Ovary (tissue), 9 donors: ENCODE data around the gene VEPH1. TPM values are rescaled to one million over a fixed set of nuclear protein-coding genes. Genes with fewer than 3 reads are reported as not detected.

Experiments used
- DNase-seq, 5 donors: peaks; one replicate each; pipeline ENCODE4 v3.0.0-alpha.2; 2019 to 2020
- H3K27ac ChIP-seq, 2 donors: fragments of 200-600 bp; one replicate each; pipeline versions ENCODE4 v1.5.1 to v1.8.0; 2019 to 2022
- H3K27me3 ChIP-seq: fragments of 200-600 bp; one replicate; pipeline ENCODE4 v1.8.0; 2022
- H3K36me3 ChIP-seq: fragments of 200-600 bp; sonication (generic); one replicate; pipeline ENCODE4 v1.5.1; 2019
- H3K4me1 ChIP-seq: one replicate; pipeline ENCODE4 v1.8.1; 2013; ENCODE audit warnings: mild to moderate bottlenecking, moderate library complexity; ENCODE audit not compliant: insufficient read depth
- H3K4me3 ChIP-seq: fragments of 200-600 bp; sonication (generic); one replicate; pipeline ENCODE4 v1.5.1; 2017
- H3K9me3 ChIP-seq, 2 donors: fragments of 200-600 bp in 1 of 2; sonication (generic) in 1 of 2; one replicate each; pipeline versions ENCODE4 v1.5.1 to v1.8.1; 2013 to 2019; ENCODE audit warnings: mild to moderate bottlenecking in 1 of 2, moderate library complexity in 1 of 2
- CTCF ChIP-seq, 3 donors: fragments of 450-650 bp in 2 of 3; fragments of 200-600 bp in 1 of 3; IDR thresholded peaks; one replicate each; pipeline versions ENCODE4 v1.5.1 to v1.8.0; 2016 to 2022; ENCODE audit warnings: antibody characterized with exemption in 3 of 3, mild to moderate bottlenecking in 1 of 3
- EP300 ChIP-seq: sonication (generic); formaldehyde crosslinking; IDR thresholded peaks from one replicate; pipeline ENCODE4 v1.6.1; 2017; ENCODE audit warnings: antibody characterized with exemption
- POLR2A ChIP-seq: fragments of 450-650 bp; IDR thresholded peaks from one replicate; pipeline ENCODE4 v1.6.1; 2017; ENCODE audit warnings: antibody characterized with exemption, mild to moderate bottlenecking, moderate library complexity
- WGBS, 3 donors: extraction: QIAGEN DNeasy Blood & Tissue Kit in 1 of 3; methylation state at CpG; one replicate each; pipeline versions ENCODE4 v1.1.5 to v1.1.7; 2013 to 2017; 5-methylcytosine and 5-hydroxymethylcytosine counted together
- intact Hi-C, 4 donors: fragments of 100-400 bp; cut with DNase I; formaldehyde crosslinking; loops; one replicate each; pipeline versions ENCODE4 v1.11.0 to v1.15.1; 2022 to 2023
- polyA plus RNA-seq, 2 donors: library from polyadenylated mRNA; stranded (reverse); fragments of 200-250 nt in 1 of 2; fragments of 350-450 nt in 1 of 2; fragmentation: Illumina TruSeq in 1 of 2; extraction: RNeasy Lipid Tissue Mini Kit (QIAGEN cat#74804) in 1 of 2; gene quantifications; one replicate each; pipeline ENCODE4 v1.2.3, GENCODE V29; 2013 to 2014
- total RNA-seq, 7 donors: library from RNA; depleted of rRNA in 2 of 7; stranded (reverse); fragments of >200 nt in 2 of 7; fragmentation: NEBNext Ultra II Directional in 3 of 7; extraction: Animal tissue kit (Norgen Biotek cat#: 25700) in 3 of 7; gene quantifications; one replicate each; pipeline versions ENCODE4 v1.1.0 to v1.2.4, GENCODE V29; 2016 to 2023
- donor health status: DM: no; HTN: no; CAD: no; lungs with moderate emphysema.
- donor health status: DM: no; HTN: no; CAD: no.
- donor health status: Bipolar disorder and iron deficiency.
- donor health status: DM: yes; HTN: yes; CAD: no.
- donor health status: DM: no; HTN: no; CAD: no.
- donor health status: DM: yes; HTN: yes; CAD: no.

The VEPH1 gene
- total and polyA plus RNA-seq, 9 donors = 0.23 to 4.6 (median 1.3) TPM; not detected in 1

- Histone ChIP-seq H3K4me1 (no peaks in the 10 kb centered on the region), H3K36me3 (no peaks in the 10 kb centered on the region), H3K27ac (no peak overlapping the region), H3K27me3 (no peaks in the 10 kb centered on the region), H3K4me3 (no peak overlapping the region), H3K9me3 (no peaks in the 10 kb centered on the region)
- no peak for DNase-seq
- WGBS, 3 donors = 47 to 54% (median 48%) methylated on average over 9 of the region's 9 CpGs
- TF ChIP-seq CTCF (IDR thresholded peaks at IDR 0.05) (no peak), EP300 (no peak), POLR2A (no peak)
- intact Hi-C loops = no loop called here
These were observed 202.1 kb downstream of the VEPH1 start for GRCh38 chr3:157300981-157301663.

GRCh38 chr3:157300094-157300493 is 203.1 kb downstream of the VEPH1 start:
- Histone ChIP-seq H3K4me3 (no peak overlapping the region), H3K36me3 (no peaks in the 10 kb centered on the region), H3K9me3 (no peaks in the 10 kb centered on the region), H3K27me3 (no peaks in the 10 kb centered on the region), H3K4me1 (no peaks in the 10 kb centered on the region), H3K27ac (no peak overlapping the region)
- WGBS, 3 donors = 40 to 55% (median 47%) methylated on average over 2 of the region's 2 CpGs
- DNase-seq = no peak
- intact Hi-C loops = no loop called here
- TF ChIP-seq POLR2A = no peak
- no peak for TF ChIP-seq CTCF (IDR thresholded peaks at IDR 0.05)
- TF ChIP-seq EP300 = no peak

GRCh38 chr3:157297328-157297915 is 205.8 kb downstream of the VEPH1 start:
- 85 to 95% (median 92%) methylated on average over 6 of the region's 6 CpGs for WGBS, 3 donors
- H3K27ac ChIP-seq = no peak overlapping the region
- no peaks in the 10 kb centered on the region for H3K4me1 ChIP-seq
- TF ChIP-seq EP300 = no peak
- no peak for TF ChIP-seq CTCF (IDR thresholded peaks at IDR 0.05)
- no peak for TF ChIP-seq POLR2A
- H3K36me3 ChIP-seq = no peaks in the 10 kb centered on the region
- H3K4me3 ChIP-seq = no peak overlapping the region
- no peaks in the 10 kb centered on the region for H3K27me3 ChIP-seq
- intact Hi-C loops = no loop called here
- DNase-seq = no peak
- H3K9me3 ChIP-seq = no peaks in the 10 kb centered on the region

GRCh38 chr3:157294953-157295352 is 208.3 kb downstream of the VEPH1 start:
- no peak for TF ChIP-seq POLR2A
- TF ChIP-seq CTCF (IDR thresholded peaks at IDR 0.05) = no peak
- TF ChIP-seq EP300 = no peak
- no peak for DNase-seq
- intact Hi-C loops = no loop called here

More at GRCh38 chr3:157294953-157295352, 208.3 kb downstream of the VEPH1 start:
- no peak overlapping the region for H3K27ac ChIP-seq
- H3K4me3 ChIP-seq = no peak overlapping the region
- no peaks in the 10 kb centered on the region for H3K36me3 ChIP-seq
- no peaks in the 10 kb centered on the region for H3K27me3 ChIP-seq
- no peaks in the 10 kb centered on the region for H3K9me3 ChIP-seq
- no peaks in the 10 kb centered on the region for H3K4me1 ChIP-seq
